NCI-H526 (cell line): ENCODE data around the gene RBM33.

Experiments
- DNase-seq, 2 experiments: peaks; one replicate each; lab custom pipeline; 2025; lab: John Stamatoyannopoulos, UW

Gene RBM33

GRCh38 chr7:155774947-155775346 lies 130.5 kb downstream of the RBM33 start:
- no peak for DNase-seq

- DNase-seq, result no peak
Measured at GRCh38 chr7:155775691-155776090, 131.2 kb downstream of the RBM33 start.

- DNase-seq, result no peak
Measured at GRCh38 chr7:155776606-155777005, 132.1 kb downstream of the RBM33 start.

- DNase-seq, result no peak
Measured at GRCh38 chr7:155778349-155778748, 133.9 kb downstream of the RBM33 start.

- no peak for DNase-seq
Measured at GRCh38 chr7:155780884-155781283, 136.4 kb downstream of the RBM33 start.

GRCh38 chr7:155781433-155781832 lies 137.0 kb downstream of the RBM33 start:
- no peak for DNase-seq

GRCh38 chr7:155782466-155782865 lies 138.0 kb downstream of the RBM33 start:
- DNase-seq, result no peak

GRCh38 chr7:155785536-155785935 lies 141.1 kb downstream of the RBM33 start:
- no peak for DNase-seq

- DNase-seq, result no peak
Measured at GRCh38 chr7:155786491-155786890, 142.0 kb downstream of the RBM33 start.

- DNase-seq, result peak in 1 of 2 experiments; percentile 53
Measured at GRCh38 chr7:155787171-155787851, 142.8 kb downstream of the RBM33 start.

GRCh38 chr7:155788616-155789000 lies 144.1 kb downstream of the RBM33 start:
- DNase-seq, result no peak

GRCh38 chr7:155789001-155789725 lies 144.7 kb downstream of the RBM33 start:
- no peak for DNase-seq

GRCh38 chr7:155790666-155791065 lies 146.2 kb downstream of the RBM33 start:
- DNase-seq, result no peak

GRCh38 chr7:155791214-155791737 lies 146.8 kb downstream of the RBM33 start:
- no peak for DNase-seq

- DNase-seq, result no peak
Measured at GRCh38 chr7:155791836-155792235, 147.4 kb downstream of the RBM33 start.

- no peak for DNase-seq
Measured at GRCh38 chr7:155792315-155792960, 148.0 kb downstream of the RBM33 start.

GRCh38 chr7:155792999-155793560 lies 148.6 kb downstream of the RBM33 start:
- DNase-seq, result no peak

- DNase-seq, result no peak
Measured at GRCh38 chr7:155793720-155794119, 149.3 kb downstream of the RBM33 start.

GRCh38 chr7:155794196-155794595 lies 149.7 kb downstream of the RBM33 start:
- no peak for DNase-seq

GRCh38 chr7:155795401-155795800 lies 150.9 kb downstream of the RBM33 start:
- DNase-seq, result no peak

GRCh38 chr7:155795951-155796350 lies 151.5 kb downstream of the RBM33 start:
- no peak for DNase-seq
